HL-60/S4 treated with retinoic acid at 250 ng/mL for 4 days and 3 days (cell line): ENCODE data around the gene ARHGEF7.
"Not testable (repeated sequence)": the region's sequence is repeated elsewhere in the genome, so short reads cannot be mapped to it uniquely, and the experiment has no call there.

ENCODE experiments used
- in situ Hi-C: fragments of 300-500 bp; cut with MboI; formaldehyde crosslinking; loops from 2 replicates; pipeline ENCODE4 v1.7.0; 2022; ENCODE audit warnings: low sequenced_read_pairs

ARHGEF7 gene

DNA sequence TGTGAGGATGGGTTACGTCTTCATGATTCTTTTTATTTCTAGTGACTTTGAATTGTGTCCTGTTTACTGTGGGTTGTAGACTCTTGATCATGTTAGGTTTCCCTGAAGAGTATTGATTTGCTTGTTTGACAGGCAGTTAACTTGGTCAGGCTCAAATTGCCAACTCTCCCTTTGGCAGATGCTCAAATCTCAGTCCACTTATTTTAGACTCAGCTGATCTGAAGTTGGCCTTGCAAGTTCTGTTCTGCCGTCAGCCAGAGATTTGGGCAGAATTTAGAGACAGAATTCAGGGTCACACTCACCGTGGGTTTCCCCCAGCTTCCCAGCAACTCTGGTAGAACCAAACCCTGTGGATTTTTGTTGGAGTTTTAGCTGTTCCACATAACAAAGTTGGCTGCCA lies 133.7 kb downstream of the ARHGEF7 start:
- in situ Hi-C loops, result no loop called here

DNA sequence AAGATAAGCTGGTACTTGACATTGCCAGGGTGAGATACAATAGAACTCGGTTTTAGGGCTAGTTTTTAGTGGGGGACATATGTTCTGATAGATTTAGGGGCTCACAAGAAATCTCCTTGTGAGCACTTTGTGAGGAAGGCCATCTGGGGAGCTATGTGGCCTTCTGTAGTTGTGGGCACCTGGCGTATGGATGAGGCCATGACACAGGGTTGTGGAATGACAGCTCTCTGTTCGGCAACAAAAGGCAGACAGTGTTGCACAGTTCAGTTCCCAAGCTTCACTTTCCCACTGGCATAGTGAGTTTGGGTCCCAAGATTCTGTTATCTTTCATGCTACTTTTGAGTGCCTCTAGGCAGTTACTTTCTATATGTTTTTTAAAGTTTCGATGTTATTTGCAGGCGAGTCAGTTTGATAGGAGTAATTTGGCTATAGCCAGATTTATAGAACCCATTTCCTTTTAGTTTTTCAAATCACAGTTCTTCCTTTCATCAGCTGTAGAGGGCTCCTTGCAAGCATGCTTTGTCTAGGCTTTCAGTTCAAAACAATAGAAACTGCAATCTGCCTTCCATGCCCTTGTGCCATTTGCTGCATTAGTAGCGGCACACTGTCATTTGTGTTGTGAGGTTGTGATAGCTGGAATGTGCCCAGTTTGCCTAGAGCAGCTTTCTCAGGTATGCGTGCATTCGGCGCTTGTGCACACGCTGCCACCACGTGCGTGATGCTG lies 134.7 kb downstream of the ARHGEF7 start:
- in situ Hi-C loops, result no loop called here

DNA sequence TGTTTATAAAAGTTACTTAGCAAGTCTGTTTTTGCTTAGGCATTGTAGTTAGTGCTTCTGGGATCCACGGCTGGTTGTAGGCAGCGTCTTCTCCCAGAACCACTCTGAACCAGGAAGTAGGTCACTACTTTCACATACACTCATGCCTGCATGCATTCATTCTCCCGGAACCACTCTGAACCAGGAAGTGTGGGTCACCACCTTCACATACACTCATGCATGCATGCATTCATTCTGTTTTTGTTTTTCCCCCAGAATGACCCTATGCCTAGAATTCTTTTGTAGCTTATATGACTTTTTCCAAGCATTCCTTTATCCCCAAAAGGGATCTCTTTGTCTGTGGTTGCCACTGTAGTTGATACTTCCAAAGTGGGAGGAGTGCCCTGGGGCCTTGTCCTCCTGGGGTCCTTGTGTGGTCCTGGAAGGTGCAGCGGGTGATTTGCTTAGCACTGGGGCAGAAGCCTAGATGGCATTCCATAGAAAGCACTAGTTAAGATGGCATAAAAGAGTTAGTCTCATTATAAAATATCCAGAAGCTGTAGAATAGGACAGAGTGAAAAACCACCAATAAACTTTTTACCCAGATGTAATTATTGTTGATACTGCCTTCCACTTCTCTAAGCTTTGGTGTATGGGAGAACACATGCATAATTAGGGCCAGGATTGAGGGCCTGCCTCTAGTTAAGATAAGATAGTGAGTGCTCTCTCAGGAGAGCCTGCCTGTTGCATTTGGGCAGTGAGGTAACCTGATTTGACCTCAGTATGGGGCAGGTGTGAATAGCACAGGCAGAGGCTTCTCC lies 136.7 kb downstream of the ARHGEF7 start:
- in situ Hi-C loops, result no loop called here

DNA sequence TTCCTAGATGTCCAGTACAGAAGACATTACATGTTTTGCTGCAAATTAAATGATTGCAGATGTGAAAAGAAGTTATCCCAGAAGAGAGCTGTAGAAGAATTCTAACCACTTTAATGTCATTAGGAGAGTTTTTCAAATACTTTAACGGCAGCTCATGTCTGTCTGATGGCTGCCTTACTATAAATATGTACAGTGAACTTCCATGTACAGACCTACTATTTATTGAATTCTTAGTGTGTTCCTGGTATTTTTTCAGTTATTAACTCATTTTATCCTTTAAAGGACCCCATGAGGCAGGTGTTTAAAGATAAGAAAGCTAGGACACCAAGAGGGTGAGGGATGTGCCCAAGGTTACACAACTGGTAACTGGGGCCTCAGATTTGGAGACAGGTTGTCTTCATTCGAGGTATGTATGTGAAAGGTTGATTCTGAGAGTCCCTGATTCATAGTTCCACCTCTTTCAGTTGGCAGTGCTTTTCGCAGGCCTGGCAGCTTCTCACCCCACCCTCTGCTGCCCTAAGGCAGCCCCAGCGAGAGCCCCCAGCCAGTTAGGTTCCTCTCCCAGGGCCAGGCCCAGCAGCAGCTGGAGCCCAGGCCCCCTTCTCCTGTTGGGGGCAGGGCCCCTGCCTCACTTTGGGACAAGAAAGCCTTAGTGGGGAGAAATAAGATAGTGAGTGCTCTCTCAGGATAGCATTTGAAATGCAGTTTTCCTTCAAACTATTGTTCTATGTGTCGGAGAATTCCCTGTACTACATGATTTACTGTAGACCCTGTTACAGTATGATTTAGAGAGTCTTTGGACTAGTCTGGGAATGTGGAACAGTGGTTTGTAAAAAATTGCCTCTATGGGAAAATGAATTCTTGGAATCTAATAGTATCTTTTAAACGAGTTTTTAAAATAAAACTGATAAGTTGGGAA lies 137.6 kb downstream of the ARHGEF7 start:
- in situ Hi-C loops, result no loop called here

DNA sequence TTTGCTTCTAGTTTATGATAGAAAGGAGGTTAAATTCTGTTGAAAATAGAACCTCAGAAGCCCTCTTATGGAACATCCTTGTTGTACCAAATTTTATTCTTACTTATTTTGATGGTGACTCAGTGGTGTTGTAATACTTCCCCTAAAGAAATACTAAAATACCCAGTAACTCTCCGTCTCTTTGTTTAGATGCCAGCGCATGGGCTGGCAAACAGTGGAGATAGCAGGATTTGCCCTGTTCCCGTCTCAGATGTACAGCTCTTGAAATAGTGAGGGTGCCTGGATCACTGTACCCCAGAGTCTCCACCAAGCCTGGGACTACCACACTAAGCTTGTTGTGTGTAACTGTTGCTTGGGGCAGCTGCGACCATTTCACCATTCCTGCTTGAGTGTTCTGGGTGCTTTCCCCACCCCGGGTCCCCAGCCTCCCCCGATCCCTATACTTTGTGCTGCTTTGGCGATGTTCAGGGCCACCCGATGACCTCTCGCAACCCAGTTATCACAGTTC lies 138.3 kb downstream of the ARHGEF7 start:
- in situ Hi-C loops, result no loop called here

DNA sequence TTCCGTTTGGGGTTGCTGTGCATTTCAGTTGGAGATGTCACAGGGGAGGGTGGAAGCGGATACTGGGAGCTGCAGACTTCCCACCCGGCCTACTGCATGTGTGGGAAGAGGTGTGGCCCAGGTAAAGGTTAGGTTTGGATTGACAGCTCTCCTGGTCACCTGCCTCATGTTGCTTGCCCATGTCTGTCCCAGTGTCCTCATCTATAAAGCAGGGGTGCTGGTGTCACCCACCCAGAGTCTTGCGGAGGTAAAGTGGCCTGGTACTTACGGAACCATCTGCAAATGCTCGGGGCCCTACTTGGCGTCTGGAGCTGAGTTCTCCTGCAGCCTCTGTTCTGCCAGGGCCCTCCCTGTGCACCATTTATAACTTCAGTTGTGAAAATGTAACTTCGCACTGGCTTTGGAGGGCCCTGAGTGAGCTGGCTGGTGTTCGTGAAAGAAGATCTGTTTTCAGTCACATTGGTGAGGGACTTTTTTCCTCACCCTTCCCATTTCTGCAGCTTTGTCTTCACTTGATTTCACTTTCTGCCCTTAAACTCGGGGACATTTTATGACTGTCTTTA lies 140.2 kb downstream of the ARHGEF7 start:
- in situ Hi-C loops, result no loop called here

DNA sequence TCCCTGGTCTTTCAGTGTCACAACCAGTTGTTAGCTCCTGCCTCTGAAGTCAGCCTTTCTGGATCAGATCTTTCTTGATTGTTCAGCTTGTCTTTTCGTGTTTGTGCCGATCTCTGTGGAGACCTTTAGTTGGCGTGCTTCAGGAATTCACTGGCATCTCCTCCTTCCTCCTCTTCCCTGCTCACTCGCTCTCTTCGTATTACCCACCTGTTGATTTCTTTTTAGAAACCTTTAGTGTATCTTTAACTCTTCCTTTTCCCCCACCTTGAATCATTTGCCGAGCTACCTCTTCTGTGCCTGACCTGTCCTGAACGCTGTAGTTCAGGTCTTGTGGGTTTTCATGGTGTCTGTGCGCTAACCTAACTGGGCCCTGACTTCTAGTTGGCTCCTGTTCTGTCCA lies 141.3 kb downstream of the ARHGEF7 start:
- in situ Hi-C loops, result no loop called here

DNA sequence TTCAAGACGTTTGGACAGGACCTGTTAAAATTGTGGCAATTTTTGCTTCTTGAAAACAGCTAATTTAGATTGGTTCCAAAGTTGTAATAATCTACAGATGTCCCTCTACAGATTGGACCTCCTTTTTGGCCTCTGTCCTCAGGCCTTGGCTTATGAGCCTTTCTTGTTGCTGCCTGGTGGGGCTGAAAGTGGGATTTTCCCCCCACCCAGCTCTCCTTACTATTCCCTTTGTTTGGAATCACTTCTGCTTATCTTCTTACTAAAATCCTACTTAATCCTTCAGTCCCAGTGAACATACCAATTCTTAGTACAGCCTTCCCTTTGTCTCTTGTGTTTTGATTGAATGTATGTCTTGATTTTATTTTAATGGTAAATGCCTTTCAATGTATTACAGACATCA lies 141.8 kb downstream of the ARHGEF7 start:
- in situ Hi-C loops, result no loop called here

DNA sequence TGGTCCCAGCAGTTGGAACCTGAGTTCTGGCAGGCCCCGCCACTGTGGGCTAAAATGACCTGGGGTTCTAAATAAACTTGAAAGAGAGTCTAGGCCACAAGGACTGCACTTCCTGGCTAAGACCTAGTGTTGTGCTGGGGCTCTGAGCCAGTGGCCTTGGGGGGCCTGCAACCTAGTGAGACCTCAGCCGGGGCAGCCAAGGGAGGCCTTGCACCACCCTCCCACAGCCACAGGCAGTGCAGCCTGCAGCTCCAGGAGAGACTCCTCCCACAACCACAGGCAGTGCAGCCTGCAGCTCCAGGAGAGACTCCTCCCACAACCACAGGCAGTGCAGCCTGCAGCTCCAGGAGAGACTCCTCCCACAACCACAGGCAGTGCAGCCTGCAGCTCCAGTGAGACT lies 142.8 kb downstream of the ARHGEF7 start:
- in situ Hi-C loops, result not testable (repeated sequence)

DNA sequence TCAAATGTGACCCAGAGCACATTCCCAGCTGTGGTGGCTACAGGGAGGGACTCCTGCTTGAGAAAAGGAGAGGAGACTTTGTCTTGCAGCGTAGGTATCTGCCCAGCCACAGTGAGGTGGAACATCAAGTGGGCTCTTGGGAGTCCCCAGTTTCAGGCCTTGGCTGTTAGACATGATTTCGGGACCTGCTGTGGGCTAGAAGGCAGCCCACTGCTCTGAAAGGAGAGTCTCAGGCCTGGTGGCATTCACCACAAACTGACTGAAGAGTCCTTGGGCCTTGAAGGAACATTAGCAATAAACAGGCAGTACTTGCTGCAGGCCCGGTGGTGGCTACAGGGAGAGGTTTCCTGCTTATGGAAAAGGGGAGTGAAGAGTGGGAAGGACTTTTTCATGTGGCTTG lies 143.5 kb downstream of the ARHGEF7 start:
- in situ Hi-C loops, result no loop called here

DNA sequence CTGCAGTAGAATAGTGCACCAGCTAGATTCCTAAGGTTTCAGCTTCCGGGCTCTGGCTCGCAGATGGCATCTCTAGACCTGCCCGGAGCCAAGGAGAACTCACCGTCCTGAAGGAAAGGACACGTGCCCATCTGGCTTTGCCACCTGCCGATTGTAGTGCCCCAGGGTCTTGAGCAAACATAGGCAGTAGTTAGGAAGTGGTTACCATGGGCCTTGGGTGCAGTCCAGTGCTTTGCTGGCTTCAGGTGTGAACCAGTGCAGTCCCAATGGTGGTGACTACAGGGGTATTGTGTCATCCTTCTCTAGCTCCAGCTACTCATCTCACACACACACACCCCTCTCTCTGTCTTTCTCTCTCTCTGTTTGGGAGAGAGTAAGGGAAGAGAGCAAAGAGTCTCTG lies 143.9 kb downstream of the ARHGEF7 start:
- in situ Hi-C loops, result no loop called here

DNA sequence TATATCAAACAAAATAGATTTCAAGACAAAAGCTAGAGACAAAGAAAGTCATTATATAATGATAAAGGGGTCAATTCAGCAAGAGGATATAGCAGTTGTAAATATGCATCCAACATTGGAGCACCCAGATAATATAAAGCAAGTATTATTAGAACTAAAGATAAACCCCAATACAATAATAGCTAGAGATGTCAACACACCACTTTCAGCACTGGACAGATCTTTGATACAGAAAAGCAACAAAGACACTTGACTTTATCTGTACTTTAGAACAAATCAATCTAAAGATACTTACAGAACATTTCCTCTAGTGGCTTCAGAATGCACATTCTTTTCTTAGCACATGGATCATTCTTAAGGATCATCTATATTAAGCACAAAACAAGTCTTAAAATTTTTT lies 146.2 kb downstream of the ARHGEF7 start:
- in situ Hi-C loops, result no loop called here

DNA sequence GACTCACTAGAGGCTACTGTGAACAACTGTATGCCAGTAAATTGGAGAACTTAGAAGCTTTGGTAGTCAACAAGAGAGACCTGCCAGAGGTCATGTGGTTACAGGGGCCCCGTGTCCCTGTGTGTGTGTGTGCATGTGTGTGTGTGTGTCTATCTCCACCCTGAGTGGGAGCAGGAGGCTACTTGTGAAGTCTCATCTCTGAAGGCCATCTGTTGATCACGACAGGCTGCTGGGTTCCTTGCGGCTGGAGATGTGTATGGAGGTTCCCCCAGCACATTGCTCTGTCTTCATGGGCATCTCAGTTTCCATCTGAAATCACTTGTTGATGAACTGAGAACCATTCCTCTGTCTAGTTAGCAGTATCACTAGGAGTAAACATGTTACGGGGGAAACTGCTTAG lies 147.2 kb downstream of the ARHGEF7 start:
- in situ Hi-C loops, result no loop called here

DNA sequence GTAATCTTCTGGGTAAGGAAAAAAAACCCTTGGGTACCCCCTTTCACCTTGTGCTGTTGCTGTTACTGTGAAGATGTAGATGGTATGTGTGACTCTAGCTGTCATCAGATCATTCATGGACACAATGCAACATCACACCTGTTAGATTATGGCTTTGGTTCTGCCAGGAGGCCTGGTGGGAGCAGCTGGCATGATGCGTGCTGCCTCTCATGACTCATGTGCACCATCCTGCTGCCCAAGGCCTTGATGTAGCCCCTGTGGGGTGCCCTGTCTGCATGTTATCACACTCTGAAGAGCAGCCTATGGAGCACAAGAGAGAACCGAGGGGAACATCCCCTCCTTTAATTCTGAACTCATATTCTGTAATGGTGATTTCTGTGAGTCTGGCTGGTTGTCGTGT lies 147.6 kb downstream of the ARHGEF7 start:
- in situ Hi-C loops, result no loop called here

DNA sequence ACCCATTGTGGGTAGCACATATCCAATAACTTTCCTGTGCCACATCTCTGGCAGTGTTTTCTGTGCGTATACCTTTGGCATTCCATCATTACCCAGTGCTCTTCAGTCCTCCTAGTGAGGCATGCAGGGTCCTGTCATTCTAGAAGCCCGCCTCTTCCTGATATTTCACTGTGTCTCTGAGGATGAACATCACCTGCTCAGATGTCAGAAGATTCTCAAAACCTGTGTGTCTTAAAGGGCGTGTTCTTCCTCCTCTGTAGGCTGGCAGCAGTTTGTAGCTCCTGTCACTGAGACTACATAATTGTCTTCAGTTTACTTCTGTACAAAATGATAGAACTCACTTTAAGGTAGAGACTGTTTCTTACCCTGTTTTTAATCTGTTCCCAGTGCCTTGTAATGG lies 148.5 kb downstream of the ARHGEF7 start:
- in situ Hi-C loops, result no loop called here

DNA sequence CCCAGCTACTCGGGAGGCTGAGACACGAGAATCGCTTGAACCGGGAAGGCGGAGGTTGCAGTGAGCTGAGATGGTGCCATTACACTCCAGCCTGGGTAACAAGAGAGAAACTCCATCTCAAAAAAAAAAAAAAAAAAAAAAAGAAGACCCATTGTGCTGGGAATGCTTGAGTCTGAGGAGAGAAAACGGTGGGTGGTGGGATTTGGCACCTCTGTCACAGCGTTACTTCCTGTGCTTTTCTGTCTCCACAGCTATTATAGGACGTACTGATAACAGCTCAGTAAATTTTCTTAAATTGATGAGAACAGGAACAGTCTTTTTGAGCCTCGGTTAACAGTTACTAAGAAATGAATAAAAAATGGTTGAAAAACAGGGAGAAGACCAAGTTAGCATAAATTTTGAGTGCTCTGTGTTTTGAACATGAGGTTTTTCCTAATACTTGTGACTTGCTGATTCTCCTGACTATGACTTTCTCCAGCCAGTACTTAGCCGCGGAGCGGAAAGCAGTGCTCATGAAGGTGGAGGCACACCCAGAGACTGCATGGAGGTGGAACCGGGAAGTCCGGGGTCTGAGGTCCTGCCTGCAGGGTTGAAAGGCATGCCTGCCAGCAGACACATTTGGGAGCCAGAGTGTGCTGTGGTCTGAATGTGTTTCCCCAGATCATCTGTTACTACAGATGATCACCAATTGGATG lies 150.0 kb downstream of the ARHGEF7 start:
- in situ Hi-C loops, result no loop called here

DNA sequence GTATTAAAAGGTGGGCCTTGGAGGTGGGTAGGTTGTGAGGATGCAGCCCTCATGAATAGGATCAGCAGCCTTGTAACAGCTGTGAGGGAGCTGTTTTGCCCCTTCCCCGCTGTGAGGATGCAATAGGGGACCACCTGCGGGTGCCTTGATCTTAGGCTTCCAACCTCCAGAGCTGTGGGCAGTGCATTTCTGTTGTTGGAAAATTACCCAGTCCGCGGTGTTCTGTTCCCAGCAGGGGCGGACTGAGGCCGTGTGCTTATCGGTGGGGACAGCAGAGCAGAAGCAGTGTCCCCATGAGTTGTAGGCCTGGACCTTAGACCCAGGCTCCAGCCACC lies 150.6 kb downstream of the ARHGEF7 start:
- in situ Hi-C loops, result no loop called here

DNA sequence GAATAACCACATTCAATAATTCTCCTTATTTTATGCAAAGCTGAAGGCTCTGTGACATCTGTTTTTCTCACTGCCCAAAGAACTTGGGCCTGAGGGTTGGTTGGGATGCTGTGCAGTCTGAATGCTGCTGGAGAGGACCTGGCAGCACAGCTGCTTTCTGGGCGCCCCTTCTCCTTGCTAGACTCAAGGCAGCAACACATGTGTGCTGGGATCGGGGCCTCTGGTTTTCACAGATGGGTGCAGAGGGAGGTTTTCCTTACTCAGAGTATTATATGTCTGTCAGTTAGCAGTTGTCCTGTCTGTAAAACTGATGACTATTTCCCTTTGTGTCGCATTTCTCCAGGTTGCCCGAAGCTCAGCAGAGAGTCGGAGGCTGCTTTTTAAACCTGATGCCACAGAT lies 152.1 kb downstream of the ARHGEF7 start:
- in situ Hi-C loops, result no loop called here

DNA sequence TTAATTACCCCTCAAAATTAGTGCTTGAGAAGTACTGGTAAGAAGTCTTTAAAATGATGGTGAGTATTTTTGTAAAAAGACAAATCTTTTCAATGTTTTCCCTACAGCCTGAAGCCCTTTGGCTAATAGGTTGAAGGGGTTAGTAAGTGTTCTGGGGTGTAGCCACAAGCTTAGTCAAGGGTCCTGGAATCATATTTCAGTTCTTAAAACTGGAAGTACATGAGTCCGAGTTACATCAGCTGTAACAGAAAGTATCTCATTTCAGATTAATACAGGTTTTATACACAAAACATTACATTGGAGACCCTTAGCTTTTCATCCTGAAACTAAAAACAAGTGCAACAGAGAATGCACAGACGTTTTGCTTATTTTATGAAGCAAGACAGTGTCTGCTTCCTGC lies 152.7 kb downstream of the ARHGEF7 start:
- in situ Hi-C loops, result no loop called here

DNA sequence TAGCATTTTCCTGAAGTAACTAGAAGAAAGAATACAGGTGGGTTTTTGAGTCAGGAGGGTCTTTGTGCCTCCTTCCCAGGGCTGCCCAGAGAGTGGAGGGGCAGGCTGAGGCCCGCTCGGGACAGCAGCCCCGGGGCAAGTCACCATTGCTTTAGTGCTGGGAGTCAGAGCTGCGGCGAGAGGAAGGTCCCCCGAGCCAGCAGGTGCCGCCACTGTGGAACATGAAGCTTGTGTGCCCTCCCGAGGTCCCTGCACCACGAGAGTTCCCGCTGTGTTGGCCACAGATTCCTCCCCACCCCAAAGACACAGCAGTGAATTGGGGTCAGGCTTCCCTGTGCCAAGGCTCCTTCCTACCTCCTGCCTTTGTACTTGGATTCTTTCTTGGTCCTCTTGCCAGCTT lies 154.4 kb downstream of the ARHGEF7 start:
- in situ Hi-C loops, result no loop called here

DNA sequence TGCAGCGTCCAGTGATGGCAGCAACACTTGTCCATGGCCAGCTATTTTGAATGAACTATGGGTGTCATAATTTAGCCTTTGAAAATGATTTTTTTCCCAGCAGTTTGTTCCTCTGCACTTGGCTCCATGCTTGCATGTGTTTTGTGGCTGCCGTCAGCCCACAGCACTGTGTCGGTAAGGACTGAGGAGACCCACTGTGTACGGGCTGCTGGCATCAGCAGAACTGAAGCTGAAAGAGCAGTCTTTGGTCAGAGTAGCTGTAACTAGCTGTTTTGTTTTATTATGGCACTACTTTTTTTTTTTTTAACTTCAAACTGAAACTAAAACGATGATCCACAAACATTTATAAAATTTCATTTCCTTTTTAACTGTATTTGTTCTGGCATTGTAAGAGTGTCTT lies 155.0 kb downstream of the ARHGEF7 start:
- in situ Hi-C loops, result no loop called here
